Upper lobe of right lung (tissue), 1 donor: ENCODE measurements around the gene MUC12. TPM values are rescaled to one million over a fixed set of nuclear protein-coding genes. Genes with fewer than 3 reads are reported as not detected.

Source experiments
- ATAC-seq: fragments of 200-7000 bp; cut with Tn5 transposase; one replicate; pipeline ENCODE4 v1.9.1; 2020; ENCODE audit warnings: mild to moderate bottlenecking, moderate library complexity
- DNase-seq: peaks from one replicate; pipeline ENCODE4 v3.0.0-alpha.2; 2020
- H3K27ac ChIP-seq: fragments of 200-600 bp; one replicate; pipeline ENCODE4 v1.8.0; 2022
- H3K27me3 ChIP-seq: fragments of 200-600 bp; one replicate; pipeline ENCODE4 v1.8.0; 2022; ENCODE audit warnings: mild to moderate bottlenecking
- H3K36me3 ChIP-seq: fragments of 200-600 bp; one replicate; pipeline ENCODE4 v1.8.0; 2022
- H3K4me1 ChIP-seq: fragments of 200-600 bp; one replicate; pipeline ENCODE4 v1.8.0; 2022
- H3K4me3 ChIP-seq: fragments of 200-600 bp; one replicate; pipeline ENCODE4 v1.8.0; 2022; ENCODE audit warnings: mild to moderate bottlenecking
- H3K9me3 ChIP-seq: fragments of 200-600 bp; one replicate; pipeline ENCODE4 v1.8.0; 2022
- intact Hi-C: fragments of 100-400 bp; cut with DNase I; formaldehyde crosslinking; loops from one replicate; pipeline ENCODE4 v1.11.0; 2022
- total RNA-seq: library from RNA; stranded (reverse); fragmentation: NEBNext Ultra II Directional; extraction: Animal tissue kit (Norgen Biotek cat#: 25700); gene quantifications from one replicate; pipeline ENCODE4 v1.2.1, GENCODE V29; 2021
- TF ChIP-seq, protein P1 (sequence below): fragments of 200-600 bp; IDR thresholded peaks from one replicate; pipeline ENCODE4 v1.8.0; 2022; ENCODE audit warnings: antibody characterized with exemption
- donor health status: DM: no; HTN: yes; CAD: no; lungs with severe emphysema.

The MUC12 gene
- total RNA-seq, 1 donor from 2014 or later: not detected

DNA sequence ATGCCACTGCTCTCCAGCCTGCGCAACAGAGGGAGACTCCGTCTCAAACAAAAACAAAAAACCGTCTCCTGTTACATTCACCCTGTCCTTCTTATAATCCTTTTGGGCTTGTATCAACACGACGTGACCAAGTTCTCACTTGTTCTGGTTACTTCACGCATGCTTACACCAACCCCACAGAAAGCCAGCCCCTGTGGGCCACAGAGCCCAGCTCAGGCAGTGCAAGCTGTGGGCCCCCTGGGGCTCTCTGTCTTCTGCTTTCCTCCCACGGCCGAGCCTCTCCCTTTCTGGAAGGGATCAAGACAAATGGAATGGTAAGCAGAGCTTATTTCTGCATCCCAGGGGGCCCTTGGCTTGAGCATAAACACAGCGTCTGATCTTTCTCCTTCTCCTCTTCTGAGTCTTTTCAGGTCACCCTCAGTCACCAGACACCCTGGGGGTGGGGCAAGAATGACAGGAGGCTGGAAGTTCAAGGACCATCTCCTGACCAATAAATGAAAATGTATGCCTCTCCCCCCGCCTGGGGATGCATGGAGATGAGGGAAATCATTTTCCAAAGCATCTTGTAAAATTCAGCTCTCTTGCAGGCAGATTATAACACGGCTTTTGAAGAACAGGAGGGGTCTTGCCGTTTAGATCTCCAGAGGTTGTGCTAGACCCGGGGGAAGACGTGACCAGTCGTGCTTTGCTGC, 96.9 kb downstream of the MUC12 start:
- Histone ChIP-seq H3K27ac (no peak overlapping the region), H3K27me3 (peaks cover 22% of the 10 kb centered on the region), H3K4me1 (no peaks in the 10 kb centered on the region), H3K9me3 (no peaks in the 10 kb centered on the region), H3K4me3 (no peak overlapping the region), H3K36me3 (no peaks in the 10 kb centered on the region)
- TF ChIP-seq, protein P1, sequence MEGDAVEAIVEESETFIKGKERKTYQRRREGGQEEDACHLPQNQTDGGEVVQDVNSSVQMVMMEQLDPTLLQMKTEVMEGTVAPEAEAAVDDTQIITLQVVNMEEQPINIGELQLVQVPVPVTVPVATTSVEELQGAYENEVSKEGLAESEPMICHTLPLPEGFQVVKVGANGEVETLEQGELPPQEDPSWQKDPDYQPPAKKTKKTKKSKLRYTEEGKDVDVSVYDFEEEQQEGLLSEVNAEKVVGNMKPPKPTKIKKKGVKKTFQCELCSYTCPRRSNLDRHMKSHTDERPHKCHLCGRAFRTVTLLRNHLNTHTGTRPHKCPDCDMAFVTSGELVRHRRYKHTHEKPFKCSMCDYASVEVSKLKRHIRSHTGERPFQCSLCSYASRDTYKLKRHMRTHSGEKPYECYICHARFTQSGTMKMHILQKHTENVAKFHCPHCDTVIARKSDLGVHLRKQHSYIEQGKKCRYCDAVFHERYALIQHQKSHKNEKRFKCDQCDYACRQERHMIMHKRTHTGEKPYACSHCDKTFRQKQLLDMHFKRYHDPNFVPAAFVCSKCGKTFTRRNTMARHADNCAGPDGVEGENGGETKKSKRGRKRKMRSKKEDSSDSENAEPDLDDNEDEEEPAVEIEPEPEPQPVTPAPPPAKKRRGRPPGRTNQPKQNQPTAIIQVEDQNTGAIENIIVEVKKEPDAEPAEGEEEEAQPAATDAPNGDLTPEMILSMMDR: no peak
- no peak for ATAC-seq
- intact Hi-C loops: no loop called here
- DNase-seq: no peak

DNA sequence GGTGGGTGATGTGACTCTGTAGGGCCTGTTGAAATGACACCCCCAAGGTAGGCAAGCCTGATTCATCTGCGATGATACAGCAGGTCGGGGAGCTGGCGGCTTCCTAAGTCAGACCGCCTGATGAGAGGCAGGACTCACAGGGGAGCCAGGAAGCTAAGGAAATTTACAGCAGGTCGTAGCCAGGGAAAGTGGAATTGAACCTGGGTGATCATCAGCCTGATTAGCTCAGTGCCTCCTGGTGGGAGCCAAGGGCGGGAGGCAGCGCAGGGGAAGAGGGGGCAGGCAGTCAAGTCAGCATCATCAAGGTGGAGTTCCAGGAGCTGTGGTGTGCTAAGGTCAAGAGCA, 97.4 kb downstream of the MUC12 start:
- ATAC-seq: no peak
- Histone ChIP-seq H3K4me1 (no peaks in the 10 kb centered on the region), H3K4me3 (no peak overlapping the region), H3K9me3 (no peaks in the 10 kb centered on the region), H3K27ac (no peak overlapping the region), H3K27me3 (peaks cover 21% of the 10 kb centered on the region), H3K36me3 (no peaks in the 10 kb centered on the region)
- no peak for DNase-seq
- intact Hi-C loops: no loop called here
- TF ChIP-seq, protein P1: no peak

DNA sequence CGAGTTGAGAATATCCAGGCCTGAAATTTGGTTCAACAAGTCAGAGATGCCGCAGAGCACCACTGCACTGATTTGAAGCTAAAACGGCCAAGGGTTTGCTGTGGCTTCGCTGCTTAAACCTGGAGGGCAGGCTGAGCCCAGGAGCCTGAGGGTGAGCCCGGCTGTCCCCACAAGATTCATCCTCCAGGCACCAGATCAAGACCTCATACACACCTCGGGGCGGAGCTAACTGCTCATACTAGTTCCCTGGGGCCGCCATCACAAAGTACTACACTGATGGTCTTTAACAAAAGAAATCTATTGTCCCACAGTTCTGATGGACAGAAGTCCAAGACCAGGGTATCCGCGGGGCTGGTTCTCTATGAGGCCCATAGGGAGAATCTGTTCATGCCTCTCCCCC, 99.0 kb downstream of the MUC12 start:
- DNase-seq (no peak), ATAC-seq (no peak)
- no peak overlapping the region for H3K27ac ChIP-seq
- TF ChIP-seq, protein P1: no peak
- H3K9me3 ChIP-seq: no peaks in the 10 kb centered on the region
- intact Hi-C loops: no loop called here
- no peaks in the 10 kb centered on the region for H3K4me1 ChIP-seq
- peaks cover 25% of the 10 kb centered on the region for H3K27me3 ChIP-seq
- no peaks in the 10 kb centered on the region for H3K36me3 ChIP-seq
- no peak overlapping the region for H3K4me3 ChIP-seq

Other genes starting within 250 kb of the MUC12 start
- not detected for gene EPO, start 249.1 kb upstream of the MUC12 start, total RNA-seq
- not detected for gene ZAN, start 236.0 kb upstream of the MUC12 start, total RNA-seq
- gene EPHB4, start 142.0 kb upstream of the MUC12 start, total RNA-seq: 117 TPM
- 39.2 TPM for gene SLC12A9, start 116.9 kb upstream of the MUC12 start, total RNA-seq
- 65.3 TPM for gene TRIP6, start 102.2 kb upstream of the MUC12 start, total RNA-seq
- 105 TPM for gene SRRT, start 94.5 kb upstream of the MUC12 start, total RNA-seq
- gene UFSP1, start 79.8 kb upstream of the MUC12 start, total RNA-seq: 3.1 TPM
- gene ACHE, start 73.7 kb upstream of the MUC12 start, total RNA-seq: 2.9 TPM
- gene MUC3A, start 20.0 kb upstream of the MUC12 start, total RNA-seq: 2.7 TPM
- not detected for gene MUC17, start 50.5 kb downstream of the MUC12 start, total RNA-seq
- 60.9 TPM for gene TRIM56, start 115.9 kb downstream of the MUC12 start, total RNA-seq
- gene SERPINE1, start 157.5 kb downstream of the MUC12 start, total RNA-seq: 13.7 TPM
- 24.0 TPM for gene AP1S1, start 184.9 kb downstream of the MUC12 start, total RNA-seq
- not detected for gene VGF, start 196.0 kb downstream of the MUC12 start, total RNA-seq
- gene NAT16, start 210.7 kb downstream of the MUC12 start, total RNA-seq: not detected
- gene MOGAT3, start 231.5 kb downstream of the MUC12 start, total RNA-seq: not detected
- gene PLOD3, start 248.0 kb downstream of the MUC12 start, total RNA-seq: 82.1 TPM
- gene ZNHIT1, start 248.6 kb downstream of the MUC12 start, total RNA-seq: 51.9 TPM